Dermis microvascular lymphatic vessel endothelial cell (primary cell): ENCODE measurements around the gene STIP1. TPM values are rescaled to one million over a fixed set of nuclear protein-coding genes. Genes with fewer than 3 reads are reported as not detected.

Source experiments
- DNase-seq, 2 donors: peaks; one replicate each; pipeline versions ENCODE4 v3.0.0 to v3.0.0-alpha.2; 2010; ENCODE audit warnings: low read depth in 2 of 2
- total RNA-seq: library from RNA; depleted of rRNA; stranded (reverse); fragments of >200 nt; gene quantifications from 2 replicates; pipeline ENCODE4 v1.2.1, GENCODE V29; 2014

The STIP1 gene
- total RNA-seq, 1 donor from 2014 or later: 117 TPM

- DNase-seq: no peak
These were observed 34.8 kb downstream of the STIP1 start for GRCh38 chr11:64220798-64221197.

- no peak for DNase-seq
These were observed 36.7 kb downstream of the STIP1 start for GRCh38 chr11:64222651-64223000.

GRCh38 chr11:64223001-64223651 is 37.2 kb downstream of the STIP1 start:
- DNase-seq: no peak

GRCh38 chr11:64224151-64224890 is 38.4 kb downstream of the STIP1 start:
- DNase-seq: no peak

- no peak for DNase-seq
These were observed 39.1 kb downstream of the STIP1 start for GRCh38 chr11:64224891-64225607.

- DNase-seq: peak in 1 of 2 donors; percentile 83
These were observed 39.9 kb downstream of the STIP1 start, which contains the start of the genes NUDT22 and TRPT1 for GRCh38 chr11:64225608-64226506. Gene NUDT22 (plus strand): TSS chr11:64226274. CDS start chr11:64226653, 379 bp downstream. Gene TRPT1 (minus strand): TSS chr11:64226186. CDS start chr11:64225860, 326 bp downstream.

- no peak for DNase-seq
These were observed 40.6 kb downstream of the STIP1 start for GRCh38 chr11:64226507-64227051.

- no peak for DNase-seq
These were observed 41.5 kb downstream of the STIP1 start for GRCh38 chr11:64227405-64227956.

GRCh38 chr11:64229090-64229743 is 43.2 kb downstream of the STIP1 start:
- DNase-seq: no peak

- no peak for DNase-seq
These were observed 43.8 kb downstream of the STIP1 start for GRCh38 chr11:64229744-64230170.

GRCh38 chr11:64230171-64230984 is 44.4 kb downstream of the STIP1 start, which contains the start of gene DNAJC4:
Gene DNAJC4 (plus strand): TSS chr11:64230548. CDS start chr11:64230855, 307 bp downstream.
- peak; percentile 85 to 96 for DNase-seq

- DNase-seq: no peak
These were observed 45.0 kb downstream of the STIP1 start for GRCh38 chr11:64230985-64231365.

GRCh38 chr11:64231546-64231945 is 45.6 kb downstream of the STIP1 start:
- no peak for DNase-seq

GRCh38 chr11:64232182-64232966 is 46.4 kb downstream of the STIP1 start:
- DNase-seq: no peak

- no peak for DNase-seq
These were observed 47.0 kb downstream of the STIP1 start for GRCh38 chr11:64232967-64233315.

- peak in 1 of 2 donors; percentile 78 for DNase-seq
These were observed 48.1 kb downstream of the STIP1 start, which contains the start of gene VEGFB for GRCh38 chr11:64233913-64234586. Gene VEGFB (plus strand): TSS chr11:64234584. CDS start chr11:64234834, 250 bp downstream.

- peak in 1 of 2 donors; percentile 40 for DNase-seq
These were observed 48.8 kb downstream of the STIP1 start for GRCh38 chr11:64234647-64235379.
